ENCODE results near the gene MUCL3.
"Not testable (repeated sequence)": the region's sequence is repeated elsewhere in the genome, so short reads cannot be mapped to it uniquely, and the experiment has no call there.

Gene MUCL3

GRCh38 chr6:30944051-30944450 lies 3.3 kb downstream of the MUCL3 start:
- no peak for DNase-seq (ENCODE audit: low read depth)

GRCh38 chr6:30945281-30945680 lies 4.5 kb downstream of the MUCL3 start:
- DNase-seq (ENCODE audit: low read depth) = no peak

DNA sequence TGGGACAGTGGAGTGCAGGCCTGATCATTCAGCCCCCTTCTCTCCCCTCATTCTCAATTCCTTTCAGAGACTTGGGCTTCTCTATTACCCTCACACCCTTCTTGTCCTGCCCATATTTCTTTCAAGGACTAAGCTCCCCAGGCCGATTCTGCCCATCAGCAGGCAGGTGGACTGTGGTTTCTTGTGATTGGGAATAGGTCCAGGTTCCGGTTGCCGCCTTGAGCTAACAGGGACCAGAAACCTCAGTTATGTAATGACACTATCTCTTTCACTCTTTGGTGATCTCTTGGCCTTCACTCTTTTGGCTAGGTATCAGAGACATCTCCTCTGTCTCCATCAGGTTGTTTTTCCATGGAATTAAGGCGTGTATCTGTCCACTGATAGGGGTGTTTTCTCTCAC lies 6.5 kb downstream of the MUCL3 start:
- no peak for DNase-seq (ENCODE audit: low read depth)

GRCh38 chr6:30948811-30949210 lies 8.0 kb downstream of the MUCL3 start:
- no peak for DNase-seq (ENCODE audit: low read depth)

- no peak for DNase-seq (ENCODE audit: low read depth)
Measured at GRCh38 chr6:30951907-30952469, 11.2 kb downstream of the MUCL3 start.

- no peak for DNase-seq (ENCODE audit: low read depth)
Measured at GRCh38 chr6:30954631-30955366, 14.0 kb downstream of the MUCL3 start.

DNA sequence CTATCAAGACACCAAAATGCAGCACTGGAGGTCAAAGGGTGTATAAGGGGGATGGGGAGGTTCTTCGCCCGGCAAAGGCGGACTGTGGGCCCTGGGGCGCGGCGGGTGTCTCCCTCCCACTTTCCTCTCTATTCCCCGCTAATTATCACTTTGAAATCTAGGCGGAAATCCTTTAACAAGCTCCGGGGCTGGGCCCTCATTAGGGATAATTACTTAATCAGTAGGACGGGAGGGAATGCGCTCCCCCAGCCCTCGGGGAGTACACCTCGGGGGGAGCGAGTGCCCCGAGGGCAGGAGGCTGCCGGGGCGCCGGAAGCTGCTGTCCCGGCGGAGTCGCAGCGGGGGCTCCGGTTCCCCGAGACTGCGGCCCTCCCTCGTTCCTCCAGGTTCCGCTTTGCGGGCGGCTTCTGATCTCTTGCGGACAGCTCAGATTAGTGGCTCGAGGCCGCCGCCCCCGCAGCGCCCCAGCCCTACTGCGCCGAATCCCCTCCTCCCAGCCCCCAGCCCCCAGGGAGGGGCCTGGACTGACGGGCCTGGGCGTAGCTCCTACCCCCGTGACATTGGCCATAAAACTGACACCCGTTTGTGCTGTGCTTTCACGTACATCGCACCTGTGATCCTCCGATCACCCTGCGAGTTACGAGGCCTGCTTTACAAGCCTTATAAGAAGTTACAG lies 14.7 kb downstream of the MUCL3 start:
- peak; percentile 64 for DNase-seq (ENCODE audit: low read depth)

GRCh38 chr6:30957716-30958115 lies 16.9 kb downstream of the MUCL3 start:
- DNase-seq (ENCODE audit: low read depth) = no peak

- DNase-seq (ENCODE audit: low read depth) = no peak
Measured at GRCh38 chr6:30960907-30961673, 20.3 kb downstream of the MUCL3 start.

DNA sequence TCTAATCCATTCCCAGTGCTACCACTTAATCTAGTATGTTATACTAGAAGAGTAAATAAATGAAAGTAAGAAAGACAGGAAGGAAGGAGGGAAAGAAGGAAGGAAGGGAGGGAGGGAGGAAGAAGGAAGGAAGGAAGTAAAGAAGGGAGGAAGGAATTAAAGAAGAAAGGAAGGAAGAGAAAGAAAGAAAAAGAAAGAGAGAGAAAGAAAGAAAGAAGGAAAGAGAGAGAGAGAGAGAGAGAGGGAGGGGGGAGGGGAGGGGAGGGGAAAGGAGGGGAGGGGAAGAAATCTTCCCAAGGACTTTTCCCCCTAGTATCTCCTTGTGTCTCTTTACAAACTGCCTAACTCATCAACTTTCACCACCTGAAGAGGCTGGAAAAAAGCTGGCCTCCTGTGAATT lies 21.9 kb downstream of the MUCL3 start:
- no peak for DNase-seq (ENCODE audit: low read depth)

DNA sequence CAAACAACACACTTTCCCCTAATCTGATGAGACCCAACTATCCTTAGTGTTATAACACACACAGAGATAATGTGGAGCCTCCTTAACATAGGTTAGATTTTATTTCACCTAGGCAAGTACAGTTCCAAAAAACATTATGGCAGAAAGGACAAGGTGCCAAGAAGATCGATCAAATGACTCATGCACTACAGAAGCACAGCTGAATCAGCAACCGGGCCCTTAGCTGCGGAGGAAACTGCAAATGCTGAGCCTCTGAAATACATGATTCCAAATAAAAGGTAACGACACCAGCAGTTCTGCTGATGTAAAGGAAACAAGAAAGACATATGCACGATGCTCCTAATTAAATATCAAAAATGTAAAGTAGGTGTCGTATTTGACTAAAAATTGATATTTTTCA lies 22.9 kb downstream of the MUCL3 start:
- no peak for DNase-seq (ENCODE audit: low read depth)

DNA sequence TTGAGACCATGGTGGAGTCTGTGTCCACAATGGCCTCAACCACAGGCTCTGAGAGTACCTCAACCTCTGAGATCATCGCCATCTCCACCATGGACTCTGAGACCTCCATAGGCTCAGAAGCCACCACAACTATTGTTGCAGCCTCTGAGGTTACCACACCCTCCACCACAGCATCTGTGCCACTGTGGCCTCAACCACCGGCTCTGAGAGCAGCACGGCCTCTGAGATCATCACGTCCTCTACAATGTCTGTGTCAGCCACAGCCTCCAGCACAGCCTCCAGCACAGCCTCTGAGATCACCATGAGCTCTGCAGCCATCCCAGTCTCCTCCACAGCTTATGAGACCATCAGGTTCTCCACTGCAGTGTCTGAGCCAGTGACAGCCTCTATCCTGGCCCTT lies 23.3 kb downstream of the MUCL3 start:
- DNase-seq (ENCODE audit: low read depth) = no peak

- DNase-seq (ENCODE audit: low read depth) = no peak
Measured at GRCh38 chr6:30965140-30965601, 24.4 kb downstream of the MUCL3 start.

DNA sequence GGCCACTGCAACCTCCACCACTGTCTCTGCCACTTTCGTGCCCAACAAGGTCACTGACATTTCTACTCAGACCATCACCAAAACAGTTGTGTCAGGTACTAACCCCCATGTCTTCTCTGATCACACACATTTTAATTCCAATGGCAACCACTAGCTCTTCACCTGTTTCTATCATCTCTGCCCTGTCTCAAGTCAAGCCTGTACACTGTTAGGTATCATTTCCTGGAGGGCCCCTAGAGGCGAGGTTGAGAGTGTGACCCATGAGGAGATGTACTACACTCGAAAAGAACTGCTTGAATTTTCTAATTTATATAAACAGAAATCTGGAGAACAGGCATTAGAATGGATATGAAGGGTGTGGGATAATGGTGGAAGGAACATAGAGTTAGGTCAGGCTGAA lies 25.4 kb downstream of the MUCL3 start:
- DNase-seq (ENCODE audit: low read depth) = no peak

- not testable (repeated sequence) for DNase-seq (ENCODE audit: low read depth)
Measured at GRCh38 chr6:30969171-30969570, 28.4 kb downstream of the MUCL3 start.

- DNase-seq (ENCODE audit: low read depth) = no peak
Measured at GRCh38 chr6:30970946-30971345, 30.2 kb downstream of the MUCL3 start.

DNA sequence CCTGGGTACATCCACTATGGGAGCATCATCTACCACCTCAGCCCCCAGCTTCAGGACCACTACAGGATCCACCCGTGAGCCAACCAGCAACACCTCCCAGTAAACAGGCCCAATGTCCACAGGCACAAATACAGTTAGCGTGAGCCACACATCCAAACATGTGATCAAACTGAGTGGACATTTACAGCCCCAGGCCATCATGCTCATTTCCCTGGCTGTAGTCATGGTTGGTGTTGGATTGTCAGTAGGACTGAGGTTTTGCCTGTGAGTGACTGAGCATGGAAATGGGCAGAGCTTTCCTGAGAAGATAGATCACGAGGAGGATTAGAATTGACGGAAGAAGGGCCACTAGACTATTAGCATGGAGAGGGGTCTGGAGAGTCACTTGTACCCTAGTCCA lies 32.0 kb downstream of the MUCL3 start:
- DNase-seq (ENCODE audit: low read depth) = no peak

DNA sequence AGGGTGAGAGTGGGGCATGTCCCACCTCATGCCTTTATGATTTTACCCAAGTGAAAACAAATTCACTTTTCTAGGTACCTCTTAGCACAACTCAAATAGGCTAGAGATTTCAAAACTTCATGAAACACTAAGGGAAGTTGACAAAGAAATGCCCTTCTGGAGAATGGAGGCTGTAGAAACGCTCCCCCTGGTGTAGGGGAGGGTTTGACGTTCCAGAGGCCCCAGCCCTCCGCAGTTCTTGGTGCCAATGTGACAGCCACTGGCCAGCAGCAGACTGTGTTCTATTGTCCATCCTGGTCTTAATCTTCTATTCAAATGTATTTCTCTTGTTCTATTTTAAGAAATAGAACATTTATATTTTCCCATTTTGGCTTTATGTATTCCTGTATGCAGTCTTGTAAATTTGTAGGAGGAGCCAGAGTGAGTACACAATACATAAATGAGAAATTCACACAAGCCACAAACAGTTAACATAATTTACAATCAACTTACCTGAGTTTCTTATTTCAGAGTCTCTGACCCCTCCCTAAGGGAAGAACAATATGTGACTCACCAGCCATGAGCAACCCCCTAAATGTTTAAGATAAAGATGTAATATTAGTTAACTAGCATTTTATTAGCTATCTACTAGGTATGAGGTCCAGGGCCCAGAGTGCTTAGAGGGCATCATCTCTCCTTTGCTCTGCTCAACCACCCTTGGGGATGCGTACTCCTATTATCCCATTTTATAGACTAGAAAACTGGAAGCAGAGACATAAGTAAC lies 33.9 kb downstream of the MUCL3 start:
- no peak for DNase-seq (ENCODE audit: low read depth)

DNA sequence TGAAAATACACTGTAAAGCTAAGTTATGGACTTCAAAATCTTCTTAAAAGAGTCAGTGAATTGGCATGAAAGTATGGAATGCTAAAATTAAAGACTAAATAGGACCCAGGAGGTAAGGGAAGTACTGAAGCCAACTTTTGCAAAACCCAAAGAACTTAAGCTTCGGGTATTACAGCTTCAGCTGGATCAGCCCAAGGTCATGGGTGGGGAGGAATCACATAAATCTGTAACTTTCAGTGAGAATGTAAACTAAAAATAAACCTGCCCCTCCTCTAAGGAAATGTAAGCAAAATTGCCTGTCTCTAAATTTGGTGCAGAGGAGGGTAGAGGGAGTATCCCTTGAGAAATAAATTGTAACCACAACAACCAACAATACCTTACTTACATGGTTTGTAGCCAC lies 38.4 kb downstream of the MUCL3 start:
- DNase-seq (ENCODE audit: low read depth) = no peak

- no peak for DNase-seq (ENCODE audit: low read depth)
Measured at GRCh38 chr6:30979690-30980089, 38.9 kb downstream of the MUCL3 start.

GRCh38 chr6:30981942-30982772 lies 41.4 kb downstream of the MUCL3 start:
- DNase-seq (ENCODE audit: low read depth) = no peak

All from activated T-cell treated with anti-CD3 and anti-CD28 coated beads for 1 hour (primary cell).